ENCODE results near the gene IDUA. TPM values are rescaled to one million over a fixed set of nuclear protein-coding genes. Genes with fewer than 3 reads are reported as not detected.

Gene IDUA
- total RNA-seq, 2 donors from 2014 or later: 8.5 to 23.3 TPM

DNA sequence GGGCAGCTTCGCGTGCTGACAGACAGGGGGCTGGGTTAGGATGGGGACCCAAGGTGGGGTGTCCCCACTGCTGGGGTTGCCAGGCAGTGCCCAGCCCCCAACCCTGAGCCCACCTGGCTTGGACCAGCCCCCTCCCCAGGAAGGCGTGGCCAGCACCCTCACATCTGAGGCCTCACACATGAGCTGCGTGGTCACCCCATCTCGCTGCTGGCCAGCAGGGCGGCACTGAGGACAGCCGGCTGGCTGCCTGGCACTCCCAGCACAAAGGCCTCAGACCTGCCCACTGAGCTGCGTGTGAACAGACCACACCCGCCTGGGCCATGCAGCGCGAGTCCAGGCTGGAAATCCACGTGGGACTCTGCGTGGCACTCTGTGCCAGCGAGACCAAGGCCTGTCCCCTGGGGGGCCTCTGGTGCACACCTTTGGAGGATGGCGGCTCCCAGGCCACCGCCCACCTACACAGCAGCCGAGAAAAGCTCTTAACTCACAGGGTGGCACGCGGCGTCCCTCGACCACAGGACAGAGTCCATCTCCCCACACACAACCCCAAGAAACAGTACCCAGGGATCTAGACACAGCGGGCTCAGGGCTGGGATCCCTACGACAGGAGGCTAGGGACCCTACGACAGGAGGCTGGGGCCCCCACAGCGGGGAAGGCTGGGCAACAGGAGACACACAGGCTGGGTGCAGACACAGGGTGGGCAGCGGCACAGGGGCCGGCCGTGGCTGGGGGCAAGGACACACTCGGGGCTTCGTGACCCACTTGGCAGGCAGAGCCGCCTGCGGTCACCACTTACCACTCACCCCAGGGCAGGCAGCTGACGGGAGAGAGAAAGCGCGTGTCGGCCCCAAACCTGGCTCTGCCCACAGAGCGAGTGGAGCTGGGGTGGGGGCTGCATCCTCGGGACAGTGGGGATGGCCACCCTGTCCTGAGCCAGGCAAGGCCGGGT, 23.3 kb upstream of the IDUA start:
- ATAC-seq (no peak), DNase-seq (ENCODE audit: low spot score in 2 of 2) (no peak)
- H3K9me3 Mint-ChIP-seq: no peaks in the 10 kb centered on the region
- H3K36me3 Mint-ChIP-seq: no peaks in the 10 kb centered on the region
- H3K27ac Mint-ChIP-seq: no peak overlapping the region

- ATAC-seq (no peak), DNase-seq (ENCODE audit: low spot score in 2 of 2) (no peak)
- Mint-ChIP-seq H3K36me3 (no peaks in the 10 kb centered on the region), H3K27ac (no peak overlapping the region), H3K9me3 (no peaks in the 10 kb centered on the region)
Measured at GRCh38 chr4:964346-965025, 22.4 kb upstream of the IDUA start.

- DNase-seq (ENCODE audit: low spot score in 2 of 2) (no peak), ATAC-seq (peak in 1 of 2 donors; percentile 72)
- Mint-ChIP-seq H3K27ac (no peak overlapping the region), H3K36me3 (no peaks in the 10 kb centered on the region), H3K9me3 (no peaks in the 10 kb centered on the region)
Measured at GRCh38 chr4:965048-965765, 21.6 kb upstream of the IDUA start.

GRCh38 chr4:965766-966134, 21.1 kb upstream of the IDUA start:
- ATAC-seq (no peak), DNase-seq (ENCODE audit: low spot score in 2 of 2) (no peak)
- no peak overlapping the region for H3K27ac Mint-ChIP-seq
- no peaks in the 10 kb centered on the region for H3K36me3 Mint-ChIP-seq
- H3K9me3 Mint-ChIP-seq: no peaks in the 10 kb centered on the region

- Mint-ChIP-seq H3K9me3 (no peaks in the 10 kb centered on the region), H3K27ac (no peak overlapping the region), H3K36me3 (no peaks in the 10 kb centered on the region)
- ATAC-seq (no peak), DNase-seq (ENCODE audit: low spot score in 2 of 2) (no peak)
Measured at GRCh38 chr4:966266-967112, 20.4 kb upstream of the IDUA start.

DNA sequence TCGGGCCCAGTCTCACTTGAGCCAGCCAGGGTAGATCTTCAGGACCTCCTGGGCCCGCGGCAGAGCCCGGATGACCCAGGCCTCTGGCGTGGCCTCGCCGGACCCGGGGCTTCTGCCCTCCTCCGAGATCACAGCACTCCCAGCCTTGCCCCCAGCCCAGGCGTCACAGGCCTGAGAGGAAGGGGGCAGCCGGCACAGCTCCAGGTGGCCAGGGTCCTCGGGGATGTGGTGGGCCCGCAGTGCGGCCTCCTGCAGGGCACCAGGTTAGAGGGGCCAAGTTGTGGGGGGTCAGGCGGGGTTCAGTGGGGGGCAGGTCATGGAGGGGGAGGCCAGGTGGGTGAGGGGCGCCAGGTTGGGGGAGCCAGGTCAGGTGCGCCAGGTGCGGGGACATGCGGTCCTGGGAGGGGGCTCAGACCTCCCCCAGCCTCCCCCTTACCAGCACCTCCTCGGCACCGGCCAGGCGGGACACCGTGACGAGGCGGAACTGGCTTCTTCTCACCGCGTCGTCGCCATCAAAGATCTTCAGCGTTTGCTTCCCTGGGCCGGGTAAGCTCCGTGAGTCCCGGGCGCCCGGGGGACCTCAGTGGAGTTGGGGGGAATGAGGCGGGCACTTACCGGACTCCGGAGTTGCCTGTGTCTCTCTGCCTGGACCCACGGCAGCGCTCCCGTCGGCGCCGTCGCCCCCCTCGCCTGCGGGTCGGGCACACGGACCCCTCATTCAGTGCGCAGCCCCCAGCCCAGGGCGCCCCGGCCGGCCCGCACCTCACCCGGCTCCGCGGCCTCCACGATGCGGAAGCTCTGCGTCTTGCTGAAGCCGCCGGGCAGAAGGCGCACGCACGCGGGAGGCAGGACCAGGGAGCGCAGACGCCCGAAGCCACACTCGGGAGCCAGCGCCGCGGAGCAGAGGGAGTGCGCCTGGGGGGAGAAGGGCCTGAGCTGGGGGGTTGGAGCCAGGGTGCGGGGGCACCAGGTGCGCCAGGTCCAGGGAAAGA, 19.4 kb upstream of the IDUA start:
- no peak for DNase-seq (ENCODE audit: low spot score in 2 of 2)
- H3K27ac Mint-ChIP-seq: no peak overlapping the region
- no peaks in the 10 kb centered on the region for H3K36me3 Mint-ChIP-seq
- no peaks in the 10 kb centered on the region for H3K9me3 Mint-ChIP-seq
- no peak for ATAC-seq

DNA sequence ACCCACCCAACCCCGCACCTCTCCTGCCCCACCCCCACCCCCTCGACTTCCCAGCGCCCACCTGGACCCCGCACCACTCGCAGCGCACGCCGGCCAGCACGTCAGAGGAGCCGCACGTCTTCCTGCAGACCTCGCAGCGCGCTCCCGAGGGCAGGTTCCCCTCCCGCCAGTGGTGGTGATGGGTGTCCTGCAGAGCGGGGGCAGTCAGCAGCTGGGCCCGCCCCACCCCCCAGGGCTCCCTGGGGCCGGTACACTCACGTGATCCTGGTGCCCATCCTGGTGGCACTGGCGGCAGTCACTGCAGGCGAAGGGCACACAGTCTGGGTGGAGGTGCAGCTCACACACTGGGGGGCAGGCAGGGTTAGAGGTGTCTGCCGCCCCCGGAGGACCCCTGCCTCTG, 18.6 kb upstream of the IDUA start:
- H3K9me3 Mint-ChIP-seq: no peaks in the 10 kb centered on the region
- ATAC-seq (no peak), DNase-seq (ENCODE audit: low spot score in 2 of 2) (no peak)
- no peak overlapping the region for H3K27ac Mint-ChIP-seq
- no peaks in the 10 kb centered on the region for H3K36me3 Mint-ChIP-seq

GRCh38 chr4:968621-969394, 18.0 kb upstream of the IDUA start:
- H3K27ac Mint-ChIP-seq: no peak overlapping the region
- H3K36me3 Mint-ChIP-seq: no peaks in the 10 kb centered on the region
- DNase-seq (ENCODE audit: low spot score in 2 of 2) (no peak), ATAC-seq (no peak)
- H3K9me3 Mint-ChIP-seq: no peaks in the 10 kb centered on the region

DNA sequence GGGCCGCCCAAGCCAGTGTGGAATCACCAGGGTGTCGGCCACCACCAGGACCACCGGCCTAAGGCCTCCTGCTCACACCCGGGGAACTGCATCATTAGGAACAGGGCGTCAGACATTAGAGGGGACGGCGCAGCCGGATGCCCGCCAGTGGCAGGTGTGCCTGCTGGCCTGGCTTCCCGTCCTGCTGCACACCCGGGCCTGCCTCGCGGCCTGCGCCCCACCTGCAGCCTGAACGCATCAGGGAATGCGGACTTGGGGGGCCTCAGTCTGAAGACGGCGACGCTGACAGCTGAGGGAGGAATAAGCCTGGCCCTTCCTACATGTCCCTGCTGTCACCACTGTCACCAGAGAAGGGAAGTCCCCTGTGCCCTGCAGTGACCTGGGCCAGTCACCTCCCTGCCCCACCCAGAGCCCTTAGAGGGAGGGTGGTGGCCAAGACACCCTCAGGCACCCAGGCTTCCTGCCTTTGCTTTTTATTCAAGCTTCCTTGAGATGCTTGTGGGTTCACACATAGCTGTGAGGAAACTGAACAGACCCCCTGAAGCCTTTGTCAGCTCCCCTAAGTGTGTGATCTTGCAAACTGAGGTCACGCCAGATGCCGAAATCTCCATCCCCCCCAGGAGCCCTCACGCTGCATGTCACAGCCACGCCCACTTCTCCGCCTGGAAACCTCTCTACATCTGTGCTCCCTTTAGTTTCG, 16.6 kb upstream of the IDUA start:
- DNase-seq (ENCODE audit: low spot score in 2 of 2): no peak
- Mint-ChIP-seq H3K9me3 (no peaks in the 10 kb centered on the region), H3K36me3 (no peaks in the 10 kb centered on the region), H3K27ac (no peak overlapping the region)
- ATAC-seq: no peak

- no peaks in the 10 kb centered on the region for H3K36me3 Mint-ChIP-seq
- ATAC-seq (no peak), DNase-seq (ENCODE audit: low spot score in 2 of 2) (no peak)
- no peaks in the 10 kb centered on the region for H3K9me3 Mint-ChIP-seq
- H3K27ac Mint-ChIP-seq: peak overlapping the region in 1 of 2 donors; percentile 29
Measured at GRCh38 chr4:970854-971520, 15.9 kb upstream of the IDUA start.

- no peaks in the 10 kb centered on the region for H3K9me3 Mint-ChIP-seq
- no peaks in the 10 kb centered on the region for H3K36me3 Mint-ChIP-seq
- no peak overlapping the region for H3K27ac Mint-ChIP-seq
Measured at GRCh38 chr4:971666-972500, 15.0 kb upstream of the IDUA start.

GRCh38 chr4:972651-973424, 14.0 kb upstream of the IDUA start:
- no peak overlapping the region for H3K27ac Mint-ChIP-seq
- peak; percentile 58 to 63 for ATAC-seq
- H3K9me3 Mint-ChIP-seq: no peaks in the 10 kb centered on the region
- no peaks in the 10 kb centered on the region for H3K36me3 Mint-ChIP-seq
- peak in 1 of 2 donors; percentile 45 for DNase-seq (ENCODE audit: low spot score in 2 of 2)

More at GRCh38 chr4:971666-972500, 15.0 kb upstream of the IDUA start:
- ATAC-seq: no peak
- DNase-seq (ENCODE audit: low spot score in 2 of 2): no peak
